ENCODE measurements around the gene PLOD1. TPM values are rescaled to one million over a fixed set of nuclear protein-coding genes. Genes with fewer than 3 reads are reported as not detected.

Gene PLOD1
- total RNA-seq, 1 experiment from 2014 or later, result 94.8 TPM

DNA sequence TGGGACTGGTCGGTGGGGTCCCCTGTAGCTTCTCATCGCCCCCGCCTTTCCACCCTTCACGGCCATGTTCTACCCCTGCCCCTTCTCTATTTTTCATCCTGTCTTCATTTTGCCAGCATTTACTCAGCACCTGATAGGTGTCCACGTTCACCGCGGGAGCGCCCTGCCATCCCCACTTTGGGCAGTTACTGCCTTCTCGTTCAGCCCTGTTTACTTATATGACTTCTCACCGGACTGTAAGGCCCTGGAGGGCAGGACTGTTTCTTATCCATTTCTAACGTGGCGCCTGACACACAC lies 46.1 kb downstream of the PLOD1 start:
- peaks cover 26% of the 10 kb centered on the region for H3K36me3 ChIP-seq (ENCODE audit: insufficient read depth, low read length, poor library complexity, severe bottlenecking)
- H3K9me3 ChIP-seq (ENCODE audit: low read depth, low read length, poor library complexity, severe bottlenecking), result no peaks in the 10 kb centered on the region
- peak overlapping the region; percentile 96 for H3K27ac ChIP-seq (ENCODE audit: low read depth, low read length, poor library complexity, severe bottlenecking)
- CTCF ChIA-PET, result no interaction called here
- H3K27me3 ChIP-seq (replicated peaks; ENCODE audit: insufficient read depth, low read depth, low read length, poor library complexity), result no peaks in the 10 kb centered on the region
- H3K4me1 ChIP-seq (ENCODE audit: insufficient read depth, low read length, poor library complexity, severe bottlenecking), result peaks cover 37% of the 10 kb centered on the region
- POLR2A ChIA-PET (ENCODE audit: low non-redundant PET), result interaction anchor here (0.6 kb wide), 1 partner anchor 16 kb away, joined by 14 read pairs; no protein-coding TSS in a partner anchor
- DNase-seq (ENCODE audit: low spot score), result no peak
- no peak for TF ChIP-seq EZH2 (IDR thresholded peaks at IDR 0.05; ENCODE audit: borderline replicate concordance, low read depth, low read length, poor library complexity, severe bottlenecking)
- TF ChIP-seq, protein P1, sequence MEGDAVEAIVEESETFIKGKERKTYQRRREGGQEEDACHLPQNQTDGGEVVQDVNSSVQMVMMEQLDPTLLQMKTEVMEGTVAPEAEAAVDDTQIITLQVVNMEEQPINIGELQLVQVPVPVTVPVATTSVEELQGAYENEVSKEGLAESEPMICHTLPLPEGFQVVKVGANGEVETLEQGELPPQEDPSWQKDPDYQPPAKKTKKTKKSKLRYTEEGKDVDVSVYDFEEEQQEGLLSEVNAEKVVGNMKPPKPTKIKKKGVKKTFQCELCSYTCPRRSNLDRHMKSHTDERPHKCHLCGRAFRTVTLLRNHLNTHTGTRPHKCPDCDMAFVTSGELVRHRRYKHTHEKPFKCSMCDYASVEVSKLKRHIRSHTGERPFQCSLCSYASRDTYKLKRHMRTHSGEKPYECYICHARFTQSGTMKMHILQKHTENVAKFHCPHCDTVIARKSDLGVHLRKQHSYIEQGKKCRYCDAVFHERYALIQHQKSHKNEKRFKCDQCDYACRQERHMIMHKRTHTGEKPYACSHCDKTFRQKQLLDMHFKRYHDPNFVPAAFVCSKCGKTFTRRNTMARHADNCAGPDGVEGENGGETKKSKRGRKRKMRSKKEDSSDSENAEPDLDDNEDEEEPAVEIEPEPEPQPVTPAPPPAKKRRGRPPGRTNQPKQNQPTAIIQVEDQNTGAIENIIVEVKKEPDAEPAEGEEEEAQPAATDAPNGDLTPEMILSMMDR (conservative IDR thresholded peaks at IDR 0.05; ENCODE audit: low read depth, low read length), result no peak
- H3K4me3 ChIP-seq (ENCODE audit: low read depth, low read length, poor library complexity, severe bottlenecking), result peak overlapping the region; percentile 92
- intact Hi-C loops (cut with micrococcal nuclease; ENCODE audit: unreplicated experiment), result no loop called here
- BruUV-seq (replicated peaks), result TSS peak; percentile 37

DNA sequence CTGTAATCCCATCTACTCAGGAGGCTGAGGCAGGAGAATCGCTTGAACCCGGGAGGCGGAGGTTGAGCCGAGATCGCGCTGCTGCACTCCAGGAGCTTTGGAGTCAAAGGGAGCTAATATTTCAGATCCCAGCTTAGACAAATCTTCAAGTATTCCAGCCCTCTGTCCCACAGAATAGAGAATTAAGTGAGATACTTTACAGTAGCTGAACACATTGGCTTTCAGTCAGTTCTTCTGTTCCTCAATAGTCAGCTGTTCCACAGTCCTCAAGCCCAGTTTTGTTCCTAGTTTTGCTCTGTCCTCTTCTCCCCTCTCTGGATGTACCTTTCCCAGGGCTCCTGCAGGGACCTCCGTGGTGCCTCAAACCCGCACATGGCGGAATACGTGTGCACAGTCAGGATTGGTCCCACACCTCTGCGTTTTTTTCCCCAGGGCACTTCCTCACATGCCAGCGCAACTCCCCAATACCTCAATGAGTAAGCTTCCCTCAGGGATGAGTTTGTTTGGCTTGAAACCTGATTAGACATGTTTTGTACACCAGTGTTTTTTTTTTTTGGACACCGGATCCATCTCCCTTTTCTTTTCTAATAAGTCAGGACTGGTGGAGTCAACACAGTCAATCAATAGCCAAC lies 47.0 kb downstream of the PLOD1 start:
- DNase-seq (ENCODE audit: low spot score), result no peak
- Histone ChIP-seq H3K27ac (ENCODE audit: low read depth, low read length, poor library complexity, severe bottlenecking) (peak overlapping the region; percentile 96), H3K27me3 (replicated peaks; ENCODE audit: insufficient read depth, low read depth, low read length, poor library complexity) (no peaks in the 10 kb centered on the region), H3K9me3 (ENCODE audit: low read depth, low read length, poor library complexity, severe bottlenecking) (no peaks in the 10 kb centered on the region), H3K36me3 (ENCODE audit: insufficient read depth, low read length, poor library complexity, severe bottlenecking) (peaks cover 26% of the 10 kb centered on the region), H3K4me3 (ENCODE audit: low read depth, low read length, poor library complexity, severe bottlenecking) (peak overlapping the region; percentile 92), H3K4me1 (ENCODE audit: insufficient read depth, low read length, poor library complexity, severe bottlenecking) (peaks cover 45% of the 10 kb centered on the region)
- TF ChIP-seq EZH2 (IDR thresholded peaks at IDR 0.05; ENCODE audit: borderline replicate concordance, low read depth, low read length, poor library complexity, severe bottlenecking), result no peak
- TF ChIP-seq, protein P1 (conservative IDR thresholded peaks at IDR 0.05; ENCODE audit: low read depth, low read length), result no peak
- ChIA-PET CTCF (no interaction called here), POLR2A (ENCODE audit: low non-redundant PET) (interaction anchor here (0.6 kb wide), 1 partner anchor 136 kb away, joined by 3 read pairs; no protein-coding TSS in a partner anchor)
- no TSS peak for BruUV-seq (replicated peaks)
- intact Hi-C loops (cut with micrococcal nuclease; ENCODE audit: unreplicated experiment), result no loop called here

DNA sequence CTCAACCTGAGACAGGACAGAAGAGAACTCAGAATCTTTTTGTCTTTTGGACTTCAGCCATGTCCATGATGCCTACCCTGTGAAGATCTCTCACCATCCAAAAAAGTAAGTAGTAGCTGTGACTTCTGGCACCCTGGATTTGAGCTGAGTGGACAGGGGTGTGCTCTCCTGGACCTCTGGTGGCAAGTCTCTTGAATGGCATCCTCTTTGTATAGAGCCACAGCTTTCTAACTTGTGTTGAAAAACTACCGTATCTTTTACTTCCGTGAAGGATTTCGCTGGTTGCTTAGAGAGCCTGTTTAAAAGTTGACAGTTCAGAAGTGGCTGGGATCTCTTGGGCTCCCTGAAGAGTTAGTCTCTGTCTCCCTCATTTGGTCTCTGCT lies 47.5 kb downstream of the PLOD1 start:
- no TSS peak for BruUV-seq (replicated peaks)
- intact Hi-C loops (cut with micrococcal nuclease; ENCODE audit: unreplicated experiment), result no loop called here
- CTCF ChIA-PET, result no interaction called here

More for the DNA sequence above, 47.5 kb downstream of the PLOD1 start:
- Histone ChIP-seq H3K36me3 (ENCODE audit: insufficient read depth, low read length, poor library complexity, severe bottlenecking) (peaks cover 26% of the 10 kb centered on the region), H3K27ac (ENCODE audit: low read depth, low read length, poor library complexity, severe bottlenecking) (peak overlapping the region; percentile 96), H3K4me3 (ENCODE audit: low read depth, low read length, poor library complexity, severe bottlenecking) (peak overlapping the region; percentile 92), H3K4me1 (ENCODE audit: insufficient read depth, low read length, poor library complexity, severe bottlenecking) (peaks cover 50% of the 10 kb centered on the region), H3K27me3 (replicated peaks; ENCODE audit: insufficient read depth, low read depth, low read length, poor library complexity) (no peaks in the 10 kb centered on the region), H3K9me3 (ENCODE audit: low read depth, low read length, poor library complexity, severe bottlenecking) (no peaks in the 10 kb centered on the region)
- POLR2A ChIA-PET (ENCODE audit: low non-redundant PET), result no interaction called here
- DNase-seq (ENCODE audit: low spot score), result no peak
- no peak for TF ChIP-seq EZH2 (IDR thresholded peaks at IDR 0.05; ENCODE audit: borderline replicate concordance, low read depth, low read length, poor library complexity, severe bottlenecking)
- TF ChIP-seq, protein P1 (conservative IDR thresholded peaks at IDR 0.05; ENCODE audit: low read depth, low read length), result no peak

All from A673 (cell line).